A549 (cell line): ENCODE results near the gene CAB39.

ENCODE experiments used
- CHD2 ChIP-seq: fragments of 150-350 bp; IDR thresholded peaks from 2 replicates; pipeline ENCODE4 v1.6.1; 2014; ENCODE audit warnings: low read length; ENCODE audit not compliant: partially characterized antibody
- EP300 ChIP-seq, 2 experiments: fragments of >200 bp; sonication (Bioruptor Twin); formaldehyde crosslinking; IDR thresholded peaks; 2 replicates in 1 of 2; 3 replicates in 1 of 2; pipeline ENCODE4 v1.6.1; 2016 to 2017
- FOSL2 ChIP-seq, 2 experiments: fragments of 450-650 bp in 1 of 2; fragments of >200 bp in 1 of 2; sonication (Bioruptor Twin) in 1 of 2; formaldehyde crosslinking; IDR thresholded peaks; 2 replicates each; pipeline versions ENCODE4 v1.5.0 to v1.6.1; 2016 to 2020; ENCODE audit warnings: mild to moderate bottlenecking in 1 of 2, moderate library complexity in 1 of 2
- HOXA7 ChIP-seq: fragments of 250-450 bp; sonication (Bioruptor Pico); IDR thresholded peaks from 2 replicates; pipeline ENCODE4 v1.5.0; 2020; ENCODE audit warnings: mild to moderate bottlenecking, moderate library complexity
- NPAS2 ChIP-seq: fragments of 250-450 bp; sonication (Bioruptor Pico); IDR thresholded peaks from 2 replicates; pipeline ENCODE4 v1.8.0; 2022; ENCODE audit warnings: mild to moderate bottlenecking, moderate library complexity, borderline replicate concordance
- POLR2A ChIP-seq: IDR thresholded peaks from 2 replicates; pipeline ENCODE4 v1.6.1; 2012; ENCODE audit warnings: mild to moderate bottlenecking, low read length
- ZSCAN20 ChIP-seq: fragments of 250-450 bp; sonication (Bioruptor Pico); IDR thresholded peaks from 2 replicates; pipeline ENCODE4 v1.8.0; 2022; ENCODE audit warnings: mild to moderate bottlenecking, moderate library complexity
- TF ChIP-seq, protein P1 (sequence below): fragments of 450-650 bp; IDR thresholded peaks from 2 replicates; pipeline ENCODE4 v1.6.1; 2014; ENCODE audit warnings: antibody characterized with exemption
- TF ChIP-seq, protein P2 (sequence below): fragments of >200 bp; sonication (Bioruptor Twin); formaldehyde crosslinking; IDR thresholded peaks from 3 replicates; pipeline ENCODE4 v1.5.1; 2016
- TF ChIP-seq, protein P3 (sequence below): IDR thresholded peaks from 2 replicates; pipeline ENCODE4 v1.6.1; 2012

DNA sequence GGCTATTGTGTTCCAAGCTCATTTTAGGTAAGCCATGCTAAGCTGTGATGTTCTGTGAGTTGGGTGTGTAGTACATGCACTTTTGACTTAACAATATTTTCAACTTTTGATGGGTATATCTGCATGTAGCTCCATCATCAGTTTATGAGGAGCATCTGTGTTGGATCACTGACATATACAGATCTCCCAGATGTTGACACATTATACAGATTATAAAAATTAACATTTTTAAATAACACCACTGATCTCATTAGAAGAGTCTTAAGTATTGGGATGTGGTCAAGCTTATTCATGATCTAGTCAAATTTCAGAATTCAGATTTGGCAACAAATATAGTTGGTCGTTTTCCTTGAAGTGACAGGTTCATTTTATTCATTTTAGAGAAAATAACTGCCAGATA, 51.7 kb downstream of the CAB39 start:
- TF ChIP-seq, protein P1, sequence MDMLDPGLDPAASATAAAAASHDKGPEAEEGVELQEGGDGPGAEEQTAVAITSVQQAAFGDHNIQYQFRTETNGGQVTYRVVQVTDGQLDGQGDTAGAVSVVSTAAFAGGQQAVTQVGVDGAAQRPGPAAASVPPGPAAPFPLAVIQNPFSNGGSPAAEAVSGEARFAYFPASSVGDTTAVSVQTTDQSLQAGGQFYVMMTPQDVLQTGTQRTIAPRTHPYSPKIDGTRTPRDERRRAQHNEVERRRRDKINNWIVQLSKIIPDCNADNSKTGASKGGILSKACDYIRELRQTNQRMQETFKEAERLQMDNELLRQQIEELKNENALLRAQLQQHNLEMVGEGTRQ = no peak
- TF ChIP-seq HOXA7 (CRISPR knock-in tag) = no peak
- no peak for TF ChIP-seq FOSL2 (IDR thresholded peaks at IDR 0.05)
- TF ChIP-seq FOSL2 (CRISPR knock-in tag; IDR thresholded peaks at IDR 0.05) = no peak
- TF ChIP-seq EP300 (IDR thresholded peaks at IDR 0.05) = no peak
- TF ChIP-seq NPAS2 = no peak
- TF ChIP-seq CHD2 = no peak
- no peak for TF ChIP-seq ZSCAN20
- TF ChIP-seq, protein P2, sequence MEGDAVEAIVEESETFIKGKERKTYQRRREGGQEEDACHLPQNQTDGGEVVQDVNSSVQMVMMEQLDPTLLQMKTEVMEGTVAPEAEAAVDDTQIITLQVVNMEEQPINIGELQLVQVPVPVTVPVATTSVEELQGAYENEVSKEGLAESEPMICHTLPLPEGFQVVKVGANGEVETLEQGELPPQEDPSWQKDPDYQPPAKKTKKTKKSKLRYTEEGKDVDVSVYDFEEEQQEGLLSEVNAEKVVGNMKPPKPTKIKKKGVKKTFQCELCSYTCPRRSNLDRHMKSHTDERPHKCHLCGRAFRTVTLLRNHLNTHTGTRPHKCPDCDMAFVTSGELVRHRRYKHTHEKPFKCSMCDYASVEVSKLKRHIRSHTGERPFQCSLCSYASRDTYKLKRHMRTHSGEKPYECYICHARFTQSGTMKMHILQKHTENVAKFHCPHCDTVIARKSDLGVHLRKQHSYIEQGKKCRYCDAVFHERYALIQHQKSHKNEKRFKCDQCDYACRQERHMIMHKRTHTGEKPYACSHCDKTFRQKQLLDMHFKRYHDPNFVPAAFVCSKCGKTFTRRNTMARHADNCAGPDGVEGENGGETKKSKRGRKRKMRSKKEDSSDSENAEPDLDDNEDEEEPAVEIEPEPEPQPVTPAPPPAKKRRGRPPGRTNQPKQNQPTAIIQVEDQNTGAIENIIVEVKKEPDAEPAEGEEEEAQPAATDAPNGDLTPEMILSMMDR = no peak
- TF ChIP-seq, protein P3, sequence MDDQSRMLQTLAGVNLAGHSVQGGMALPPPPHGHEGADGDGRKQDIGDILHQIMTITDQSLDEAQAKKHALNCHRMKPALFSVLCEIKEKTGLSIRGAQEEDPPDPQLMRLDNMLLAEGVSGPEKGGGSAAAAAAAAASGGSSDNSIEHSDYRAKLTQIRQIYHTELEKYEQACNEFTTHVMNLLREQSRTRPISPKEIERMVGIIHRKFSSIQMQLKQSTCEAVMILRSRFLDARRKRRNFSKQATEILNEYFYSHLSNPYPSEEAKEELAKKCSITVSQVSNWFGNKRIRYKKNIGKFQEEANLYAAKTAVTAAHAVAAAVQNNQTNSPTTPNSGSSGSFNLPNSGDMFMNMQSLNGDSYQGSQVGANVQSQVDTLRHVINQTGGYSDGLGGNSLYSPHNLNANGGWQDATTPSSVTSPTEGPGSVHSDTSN = no peak
- no peak for TF ChIP-seq POLR2A
